A673 (cell line): ENCODE results near the gene PRLR. TPM values are rescaled to one million over a fixed set of nuclear protein-coding genes. Genes with fewer than 3 reads are reported as not detected.

Experiments
- BruUV-seq: library from RNA; stranded (reverse); fragments of 400-500 nt; replicated peaks from 2 replicates; lab custom pipeline; 2021; lab: Mats Ljungman, UMichigan
- CTCF ChIA-PET: fragments of 300-600 bp; sonication (Branson Sonifier 250); formaldehyde crosslinking; loops from one replicate; lab custom pipeline; 2022; ENCODE audit warnings: antibody characterized with exemption; lab: Charles Lee
- POLR2A ChIA-PET: fragments of 300-600 bp; sonication (Branson Sonifier 250); formaldehyde crosslinking; loops from one replicate; lab custom pipeline; 2022; ENCODE audit warnings: antibody characterized with exemption; ENCODE audit not compliant: low non-redundant PET; lab: Charles Lee
- DNase-seq: peaks from one replicate; pipeline ENCODE4 v3.0.0-alpha.2; 2015; ENCODE audit warnings: low spot score
- H3K27ac ChIP-seq: fragments of 200-600 bp; sonication (generic); 2 replicates; pipeline ENCODE4 v1.5.1; 2016; ENCODE audit warnings: mixed run types, low read depth, mild to moderate bottlenecking, mixed read lengths, antibody characterized with exemption, low read length; ENCODE audit not compliant: poor library complexity, severe bottlenecking
- H3K27me3 ChIP-seq: fragments of 200-600 bp; sonication (generic); replicated peaks from 2 replicates; pipeline ENCODE4 v1.6.1; 2017; ENCODE audit warnings: mixed run types, low read depth, mild to moderate bottlenecking, mixed read lengths, antibody characterized with exemption, low read length; ENCODE audit not compliant: insufficient read depth, poor library complexity
- H3K36me3 ChIP-seq: fragments of 200-600 bp; sonication (generic); 2 replicates; pipeline ENCODE4 v1.6.1; 2016; ENCODE audit warnings: mixed run types, mild to moderate bottlenecking, mixed read lengths, antibody characterized with exemption, low read length; ENCODE audit not compliant: insufficient read depth, poor library complexity, severe bottlenecking
- H3K4me1 ChIP-seq: fragments of 200-600 bp; sonication (generic); 2 replicates; pipeline ENCODE4 v1.6.1; 2017; ENCODE audit warnings: mixed run types, mild to moderate bottlenecking, mixed read lengths, antibody characterized with exemption, low read length; ENCODE audit not compliant: insufficient read depth, poor library complexity, severe bottlenecking
- H3K4me3 ChIP-seq: fragments of 200-600 bp; sonication (generic); 2 replicates; pipeline ENCODE4 v1.5.1; 2016; ENCODE audit warnings: low read depth, mixed run types, mild to moderate bottlenecking, mixed read lengths, low read length; ENCODE audit not compliant: poor library complexity, severe bottlenecking
- H3K9me3 ChIP-seq: fragments of 200-600 bp; sonication (generic); 2 replicates; pipeline ENCODE4 v1.6.1; 2016; ENCODE audit warnings: mixed run types, low read depth, mild to moderate bottlenecking, mixed read lengths, antibody characterized with exemption, low read length; ENCODE audit not compliant: poor library complexity, severe bottlenecking
- CTCF ChIP-seq: fragments of 300-800, 200-600 bp; sonication (generic); conservative IDR thresholded peaks from 2 replicates; pipeline ENCODE4 v1.5.1; 2017; ENCODE audit warnings: low read depth, mild to moderate bottlenecking, antibody characterized with exemption, low read length, moderate library complexity, mixed read lengths
- EZH2 ChIP-seq: fragments of 200-600 bp; sonication (generic); IDR thresholded peaks from 2 replicates; pipeline ENCODE4 v1.6.1; 2017; ENCODE audit warnings: borderline replicate concordance, low read depth, mild to moderate bottlenecking, mixed read lengths, antibody characterized with exemption, low read length; ENCODE audit not compliant: poor library complexity, severe bottlenecking
- intact Hi-C: fragments of 100-400 bp; cut with micrococcal nuclease; formaldehyde crosslinking; loops from one replicate; pipeline ENCODE4 v1.10.0; 2022; ENCODE audit not compliant: unreplicated experiment
- total RNA-seq: library from RNA; stranded (reverse); gene quantifications from 2 replicates; pipeline ENCODE4 v1.2.3, GENCODE V29; 2021

The PRLR gene
- total RNA-seq, 1 experiment from 2014 or later: not detected

DNA sequence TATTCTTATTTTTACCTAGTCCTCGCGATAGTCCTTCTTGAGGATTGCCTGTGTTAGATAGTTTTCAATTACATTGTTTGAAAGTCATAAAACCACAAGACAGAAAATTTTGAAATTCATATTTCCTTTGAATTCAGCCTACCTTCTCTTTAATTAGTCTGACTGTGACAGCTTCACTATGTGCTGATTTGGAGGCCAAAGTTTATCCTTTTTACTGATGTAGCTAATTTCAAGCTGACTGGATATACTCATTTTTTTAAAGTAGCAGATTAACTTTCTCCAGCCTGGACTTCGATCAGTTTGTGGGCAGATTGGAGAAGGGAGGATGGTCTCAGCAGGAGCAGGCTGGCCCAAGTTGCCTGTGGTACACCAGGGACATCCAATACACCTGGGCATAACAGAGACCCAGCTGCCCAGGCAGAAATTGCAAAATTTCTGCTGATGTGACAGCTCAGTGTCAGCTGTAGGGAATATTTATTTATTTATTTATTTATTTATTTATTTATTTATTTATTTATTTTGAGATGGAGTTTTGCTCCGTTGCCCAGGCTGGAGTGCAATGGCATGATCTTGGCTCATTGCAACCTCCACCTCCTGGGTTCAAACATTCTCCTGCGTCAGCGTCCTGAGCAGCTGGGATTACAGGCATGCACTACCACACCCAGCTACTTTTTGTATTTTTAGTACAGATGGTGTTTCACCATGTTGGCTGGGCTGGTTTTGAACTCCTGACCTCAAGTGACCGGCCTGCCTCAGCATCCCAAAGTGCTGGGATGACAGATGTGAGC lies 206.7 kb downstream of the PRLR start:
- no peak overlapping the region for H3K27ac ChIP-seq
- no peaks in the 10 kb centered on the region for H3K9me3 ChIP-seq
- no peaks in the 10 kb centered on the region for H3K36me3 ChIP-seq
- ChIA-PET POLR2A (no interaction called here), CTCF (no interaction called here)
- H3K4me3 ChIP-seq: no peak overlapping the region
- intact Hi-C loops: no loop called here
- no TSS peak for BruUV-seq
- no peak for DNase-seq
- TF ChIP-seq CTCF (no peak), EZH2 (no peak)
- H3K27me3 ChIP-seq: no peaks in the 10 kb centered on the region
- H3K4me1 ChIP-seq: no peaks in the 10 kb centered on the region

DNA sequence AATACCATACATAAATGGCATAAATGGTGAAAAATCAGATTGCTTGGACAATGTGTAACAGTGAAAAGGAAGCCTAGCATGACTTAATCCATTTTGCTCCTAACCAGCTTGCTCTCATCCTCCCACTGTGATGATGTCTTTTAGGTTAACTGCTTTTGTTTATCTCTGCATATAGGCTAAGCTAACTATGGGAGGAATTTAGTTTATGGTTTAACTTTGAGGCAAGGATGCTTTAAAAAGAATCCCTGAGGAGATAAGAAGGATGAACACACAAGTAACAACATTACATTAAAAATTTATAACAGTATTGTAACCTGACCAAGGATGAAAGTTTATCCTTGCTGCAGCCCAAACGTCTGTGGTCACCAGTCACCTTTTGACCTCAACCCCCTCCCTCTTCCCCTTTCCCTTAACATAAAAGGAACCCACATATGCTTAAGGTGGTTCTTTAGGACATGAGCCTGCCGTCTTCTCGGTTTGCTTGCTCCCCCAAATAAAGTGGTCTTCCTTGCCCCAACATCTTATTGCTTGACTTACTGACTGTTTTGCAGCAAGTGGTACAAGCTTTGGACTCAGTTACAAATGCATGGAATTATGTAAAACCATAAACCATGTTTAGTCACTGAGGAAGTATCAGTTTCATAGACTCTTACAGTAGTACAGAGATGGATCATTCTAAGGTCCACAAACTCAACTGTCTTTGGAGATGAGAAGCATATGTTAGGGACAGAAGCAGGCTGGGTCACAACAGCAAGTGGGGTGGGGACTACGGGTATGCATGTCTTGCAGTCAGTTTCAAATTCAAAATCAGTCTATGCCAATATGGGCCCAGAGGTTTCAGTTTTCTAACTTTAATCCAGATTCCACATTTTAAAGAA lies 213.9 kb downstream of the PRLR start:
- no peaks in the 10 kb centered on the region for H3K9me3 ChIP-seq
- no peak for TF ChIP-seq CTCF
- H3K27me3 ChIP-seq: no peaks in the 10 kb centered on the region
- H3K4me1 ChIP-seq: no peaks in the 10 kb centered on the region
- H3K27ac ChIP-seq: no peak overlapping the region
- POLR2A ChIA-PET: no interaction called here
- no peak overlapping the region for H3K4me3 ChIP-seq
- CTCF ChIA-PET: no interaction called here
- intact Hi-C loops: no loop called here
- BruUV-seq: no TSS peak
- no peaks in the 10 kb centered on the region for H3K36me3 ChIP-seq
- no peak for DNase-seq

GRCh38 chr5:35015063-35015462 lies 215.2 kb downstream of the PRLR start:
- ChIA-PET POLR2A (no interaction called here), CTCF (no interaction called here)
- intact Hi-C loops: no loop called here
- H3K36me3 ChIP-seq: no peaks in the 10 kb centered on the region
- H3K9me3 ChIP-seq: no peaks in the 10 kb centered on the region
- no peaks in the 10 kb centered on the region for H3K4me1 ChIP-seq
- TF ChIP-seq EZH2 (no peak), CTCF (no peak)
- DNase-seq: no peak
- BruUV-seq: no TSS peak
- no peaks in the 10 kb centered on the region for H3K27me3 ChIP-seq
- H3K4me3 ChIP-seq: no peak overlapping the region
- H3K27ac ChIP-seq: no peak overlapping the region
